Measurements from ENCODE around the gene KLK10.

Gene KLK10

GRCh38 chr19:51020988-51021651 lies 1.6 kb upstream of the KLK10 start:
- Histone ChIP-seq H3K36me3 (ENCODE audit: insufficient read depth, low read length) (no peaks in the 10 kb centered on the region), H3K79me2 (ENCODE audit: insufficient read depth, low read length) (no peaks in the 10 kb centered on the region), H3K4me2 (ENCODE audit: low read length) (no peak overlapping the region), H4K20me1 (ENCODE audit: insufficient read depth, low read length) (no peaks in the 10 kb centered on the region), H2AFZ (ENCODE audit: low read length) (no peak overlapping the region), H3K27ac (ENCODE audit: low read depth, low read length, poor library complexity, severe bottlenecking) (no peak overlapping the region), H3K9me2 (ENCODE audit: low read depth, low read length) (no peaks in the 10 kb centered on the region), H3K4me3 (ENCODE audit: low read depth, low read length, poor library complexity, severe bottlenecking) (no peak overlapping the region), H3K9ac (ENCODE audit: low read length) (no peak overlapping the region), H3K9me3 (ENCODE audit: low read length) (no peaks in the 10 kb centered on the region), H3K4me1 (ENCODE audit: insufficient read depth, low read length, severe bottlenecking) (no peaks in the 10 kb centered on the region), H3F3A (ENCODE audit: insufficient read depth, low read length) (no peaks in the 10 kb centered on the region), H3K27me3 (ENCODE audit: insufficient read depth, low read length) (no peaks in the 10 kb centered on the region)
- no peak for TF ChIP-seq EZH2 (IDR thresholded peaks at IDR 0.05; ENCODE audit: borderline replicate concordance, low read length)
- peak; percentile 61 for TF ChIP-seq CTCF (IDR thresholded peaks at IDR 0.05; ENCODE audit: low read length)

GRCh38 chr19:51018745-51019543 lies 565 bp downstream of the KLK10 start:
- H3K27me3 ChIP-seq (ENCODE audit: insufficient read depth, low read length): no peaks in the 10 kb centered on the region
- no peaks in the 10 kb centered on the region for H3F3A ChIP-seq (ENCODE audit: insufficient read depth, low read length)
- no peak overlapping the region for H3K4me2 ChIP-seq (ENCODE audit: low read length)
- no peak overlapping the region for H2AFZ ChIP-seq (ENCODE audit: low read length)
- no peak overlapping the region for H3K27ac ChIP-seq (ENCODE audit: low read depth, low read length, poor library complexity, severe bottlenecking)
- H3K79me2 ChIP-seq (ENCODE audit: insufficient read depth, low read length): no peaks in the 10 kb centered on the region
- TF ChIP-seq CTCF (IDR thresholded peaks at IDR 0.05; ENCODE audit: low read length) (no peak), EZH2 (IDR thresholded peaks at IDR 0.05; ENCODE audit: borderline replicate concordance, low read length) (no peak)
- H3K4me1 ChIP-seq (ENCODE audit: insufficient read depth, low read length, severe bottlenecking): no peaks in the 10 kb centered on the region
- H3K9me2 ChIP-seq (ENCODE audit: low read depth, low read length): no peaks in the 10 kb centered on the region
- no peaks in the 10 kb centered on the region for H4K20me1 ChIP-seq (ENCODE audit: insufficient read depth, low read length)
- H3K9me3 ChIP-seq (ENCODE audit: low read length): no peaks in the 10 kb centered on the region
- H3K4me3 ChIP-seq (ENCODE audit: low read depth, low read length, poor library complexity, severe bottlenecking): no peak overlapping the region
- H3K9ac ChIP-seq (ENCODE audit: low read length): no peak overlapping the region
- H3K36me3 ChIP-seq (ENCODE audit: insufficient read depth, low read length): no peaks in the 10 kb centered on the region

- no peaks in the 10 kb centered on the region for H3F3A ChIP-seq (ENCODE audit: insufficient read depth, low read length)
- H3K4me3 ChIP-seq (ENCODE audit: low read depth, low read length, poor library complexity, severe bottlenecking): no peak overlapping the region
- no peaks in the 10 kb centered on the region for H3K9me2 ChIP-seq (ENCODE audit: low read depth, low read length)
- TF ChIP-seq CTCF (IDR thresholded peaks at IDR 0.05; ENCODE audit: low read length): peak; percentile 53
- TF ChIP-seq EZH2 (IDR thresholded peaks at IDR 0.05; ENCODE audit: borderline replicate concordance, low read length): no peak
- H3K36me3 ChIP-seq (ENCODE audit: insufficient read depth, low read length): no peaks in the 10 kb centered on the region
- no peaks in the 10 kb centered on the region for H3K9me3 ChIP-seq (ENCODE audit: low read length)
- no peaks in the 10 kb centered on the region for H3K4me1 ChIP-seq (ENCODE audit: insufficient read depth, low read length, severe bottlenecking)
- H3K9ac ChIP-seq (ENCODE audit: low read length): no peak overlapping the region
- H2AFZ ChIP-seq (ENCODE audit: low read length): no peak overlapping the region
- H3K27me3 ChIP-seq (ENCODE audit: insufficient read depth, low read length): no peaks in the 10 kb centered on the region
- no peaks in the 10 kb centered on the region for H3K79me2 ChIP-seq (ENCODE audit: insufficient read depth, low read length)
- no peaks in the 10 kb centered on the region for H4K20me1 ChIP-seq (ENCODE audit: insufficient read depth, low read length)
- H3K4me2 ChIP-seq (ENCODE audit: low read length): no peak overlapping the region
- H3K27ac ChIP-seq (ENCODE audit: low read depth, low read length, poor library complexity, severe bottlenecking): no peak overlapping the region
Observed at GRCh38 chr19:51016798-51017683, 2.5 kb downstream of the KLK10 start.
